MM.1S (cell line): ENCODE data around the gene EXOC6.

Experiments
- EZH2 ChIP-seq: fragments of 300-600 bp; sonication (generic); optimal IDR thresholded peaks from 2 replicates; pipeline ENCODE3; 2017; ENCODE audit warnings: low read depth, mild to moderate bottlenecking, antibody characterized with exemption, low read length, mixed read lengths
- TF ChIP-seq, protein P1 (sequence below): fragments of 300-600 bp; sonication (generic); IDR thresholded peaks from 2 replicates; pipeline ENCODE4 v1.5.1; 2016; ENCODE audit warnings: antibody characterized with exemption, low read length, mixed read lengths

DNA sequence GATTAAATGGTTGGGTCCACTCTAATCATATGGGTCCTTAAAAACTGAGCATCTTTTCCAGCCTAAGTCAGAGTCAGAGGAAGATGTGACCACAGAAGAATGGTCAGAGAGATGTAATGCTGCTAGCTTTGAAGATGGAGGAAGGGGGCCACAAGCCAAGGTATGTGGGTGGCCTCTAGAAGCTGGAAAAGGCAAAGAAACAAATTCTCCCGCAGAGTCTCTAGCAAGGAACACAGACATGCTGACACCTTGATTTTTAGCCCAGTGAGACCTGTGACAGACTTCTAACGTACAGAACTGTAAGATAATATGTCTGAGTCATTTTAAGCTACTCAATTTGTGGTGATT is 1.5 kb upstream of the EXOC6 start:
- no peak for TF ChIP-seq EZH2
- TF ChIP-seq, protein P1, sequence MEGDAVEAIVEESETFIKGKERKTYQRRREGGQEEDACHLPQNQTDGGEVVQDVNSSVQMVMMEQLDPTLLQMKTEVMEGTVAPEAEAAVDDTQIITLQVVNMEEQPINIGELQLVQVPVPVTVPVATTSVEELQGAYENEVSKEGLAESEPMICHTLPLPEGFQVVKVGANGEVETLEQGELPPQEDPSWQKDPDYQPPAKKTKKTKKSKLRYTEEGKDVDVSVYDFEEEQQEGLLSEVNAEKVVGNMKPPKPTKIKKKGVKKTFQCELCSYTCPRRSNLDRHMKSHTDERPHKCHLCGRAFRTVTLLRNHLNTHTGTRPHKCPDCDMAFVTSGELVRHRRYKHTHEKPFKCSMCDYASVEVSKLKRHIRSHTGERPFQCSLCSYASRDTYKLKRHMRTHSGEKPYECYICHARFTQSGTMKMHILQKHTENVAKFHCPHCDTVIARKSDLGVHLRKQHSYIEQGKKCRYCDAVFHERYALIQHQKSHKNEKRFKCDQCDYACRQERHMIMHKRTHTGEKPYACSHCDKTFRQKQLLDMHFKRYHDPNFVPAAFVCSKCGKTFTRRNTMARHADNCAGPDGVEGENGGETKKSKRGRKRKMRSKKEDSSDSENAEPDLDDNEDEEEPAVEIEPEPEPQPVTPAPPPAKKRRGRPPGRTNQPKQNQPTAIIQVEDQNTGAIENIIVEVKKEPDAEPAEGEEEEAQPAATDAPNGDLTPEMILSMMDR: no peak
